ENCODE results near the gene RBM19.

RBM19 gene

GRCh38 chr12:113847856-113848255, 118.3 kb downstream of the RBM19 start:
- Mint-ChIP-seq H3K27me3 (no peaks in the 10 kb centered on the region), H3K4me1 (ENCODE audit: low read depth) (no peaks in the 10 kb centered on the region), H3K27ac (no peak overlapping the region), H3K9me3 (ENCODE audit: low read depth) (no peaks in the 10 kb centered on the region), H3K36me3 (peaks cover 3% of the 10 kb centered on the region), H3K4me3 (no peak overlapping the region)

GRCh38 chr12:113846883-113847755, 119.0 kb downstream of the RBM19 start:
- no peak overlapping the region for H3K27ac Mint-ChIP-seq
- H3K27me3 Mint-ChIP-seq = no peaks in the 10 kb centered on the region
- H3K4me1 Mint-ChIP-seq (ENCODE audit: low read depth) = peaks cover 3% of the 10 kb centered on the region
- H3K4me3 Mint-ChIP-seq = no peak overlapping the region
- peaks cover 8% of the 10 kb centered on the region for H3K36me3 Mint-ChIP-seq
- H3K9me3 Mint-ChIP-seq (ENCODE audit: low read depth) = no peaks in the 10 kb centered on the region

DNA sequence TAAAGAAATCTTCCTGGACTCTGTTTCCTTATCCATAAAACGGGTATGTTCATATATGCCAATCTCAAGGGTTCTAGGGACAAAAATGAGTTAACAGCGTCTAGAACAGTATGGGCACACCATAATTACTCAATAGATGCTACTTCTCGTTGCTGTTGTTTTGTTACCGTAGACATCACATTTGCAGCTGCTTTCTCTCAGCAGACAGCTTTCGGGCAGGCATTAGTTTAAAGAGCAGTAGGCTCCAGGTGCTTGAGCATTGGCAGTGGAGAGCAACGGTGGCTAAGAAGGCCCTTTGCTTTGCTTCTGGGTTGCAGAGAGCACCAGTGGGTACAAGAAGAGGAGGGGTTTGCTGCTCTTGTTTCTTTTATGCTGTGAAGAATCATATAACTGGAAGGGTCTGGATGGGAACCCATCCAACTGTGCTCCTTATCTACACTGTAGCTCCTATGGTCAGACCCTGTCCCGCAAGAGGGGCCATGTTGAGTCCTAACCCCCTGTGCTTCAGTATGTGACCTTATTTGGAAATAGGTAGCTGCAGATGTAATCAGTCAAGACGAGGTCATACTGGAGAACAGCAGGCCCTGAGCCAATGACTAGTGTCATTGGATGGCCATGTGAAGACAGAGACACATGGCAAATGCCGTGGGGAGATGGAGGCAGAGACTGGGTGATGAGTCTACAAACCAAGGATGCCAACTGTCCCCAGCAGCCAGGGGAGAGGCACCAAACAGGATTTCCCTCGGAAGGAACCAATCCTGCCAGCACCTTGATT, 120.0 kb downstream of the RBM19 start:
- Mint-ChIP-seq H3K4me3 (no peak overlapping the region), H3K27ac (no peak overlapping the region), H3K27me3 (no peaks in the 10 kb centered on the region), H3K36me3 (peaks cover 8% of the 10 kb centered on the region), H3K9me3 (ENCODE audit: low read depth) (no peaks in the 10 kb centered on the region), H3K4me1 (ENCODE audit: low read depth) (peaks cover 3% of the 10 kb centered on the region)

DNA sequence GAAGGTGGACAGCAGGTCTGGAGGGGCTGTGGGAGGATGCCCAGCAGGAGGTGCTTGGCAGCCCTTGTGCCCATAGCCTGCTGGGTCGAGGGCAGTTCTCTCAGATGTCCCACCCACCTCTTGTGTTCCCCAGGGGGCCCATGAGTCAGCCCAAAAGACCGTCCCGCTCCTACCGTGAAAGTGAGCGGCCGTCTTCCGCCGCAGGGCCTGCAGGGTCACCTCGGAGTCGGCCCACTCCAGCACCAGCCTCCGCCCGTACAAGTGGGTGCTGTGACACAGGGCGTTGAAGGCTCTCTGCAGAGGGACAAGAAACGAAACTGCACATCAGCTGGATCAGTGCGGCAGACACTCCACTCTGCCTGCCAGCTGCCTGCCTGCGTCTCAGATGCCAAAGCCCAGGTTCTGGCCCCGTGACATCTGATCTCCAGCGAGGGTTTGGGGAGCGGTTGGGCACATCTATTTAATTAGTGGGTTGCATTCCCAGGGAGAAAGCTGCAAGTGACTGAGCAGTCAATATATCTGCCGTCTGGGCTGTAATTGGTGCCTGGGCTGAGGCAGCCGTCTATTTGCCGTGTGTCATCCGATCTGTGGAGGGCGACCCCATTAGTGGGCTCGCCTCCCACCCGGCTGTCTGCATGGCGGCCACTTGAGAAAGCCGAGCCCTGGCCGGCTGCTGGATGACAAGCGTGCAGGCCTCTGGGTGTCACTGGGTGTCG, 121.5 kb downstream of the RBM19 start:
- H3K9me3 Mint-ChIP-seq (ENCODE audit: low read depth) = no peaks in the 10 kb centered on the region
- H3K4me3 Mint-ChIP-seq = no peak overlapping the region
- H3K36me3 Mint-ChIP-seq = peaks cover 8% of the 10 kb centered on the region
- H3K27me3 Mint-ChIP-seq = no peaks in the 10 kb centered on the region
- peaks cover 11% of the 10 kb centered on the region for H3K4me1 Mint-ChIP-seq (ENCODE audit: low read depth)
- no peak overlapping the region for H3K27ac Mint-ChIP-seq

DNA sequence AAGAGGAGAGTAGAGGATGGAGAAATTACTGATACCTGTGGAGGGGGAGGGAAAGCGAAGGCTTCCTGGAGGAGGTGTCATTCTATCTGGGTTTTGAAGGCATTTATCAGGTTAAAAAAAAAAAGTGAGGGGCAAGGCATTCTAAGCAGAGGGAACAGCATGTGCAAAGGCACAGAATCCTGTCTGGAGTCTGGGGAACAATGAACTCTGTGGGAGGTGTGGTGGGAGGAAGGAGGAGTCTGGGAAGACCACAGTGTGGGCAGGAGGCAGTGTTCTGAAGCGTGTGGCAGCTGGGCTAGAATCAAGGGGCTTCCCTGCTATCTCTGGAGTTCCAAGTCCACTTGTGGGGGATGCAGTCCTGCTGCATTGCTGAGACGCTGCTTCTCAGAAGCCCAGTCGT, 123.4 kb downstream of the RBM19 start:
- Mint-ChIP-seq H3K4me3 (no peak overlapping the region), H3K27me3 (no peaks in the 10 kb centered on the region), H3K36me3 (peaks cover 8% of the 10 kb centered on the region), H3K27ac (no peak overlapping the region), H3K4me1 (ENCODE audit: low read depth) (peaks cover 16% of the 10 kb centered on the region), H3K9me3 (ENCODE audit: low read depth) (no peaks in the 10 kb centered on the region)

GRCh38 chr12:113841786-113842185, 124.3 kb downstream of the RBM19 start:
- Mint-ChIP-seq H3K4me3 (no peak overlapping the region), H3K27ac (no peak overlapping the region), H3K36me3 (peaks cover 8% of the 10 kb centered on the region), H3K27me3 (no peaks in the 10 kb centered on the region), H3K9me3 (ENCODE audit: low read depth) (no peaks in the 10 kb centered on the region), H3K4me1 (ENCODE audit: low read depth) (peaks cover 16% of the 10 kb centered on the region)

- H3K27me3 Mint-ChIP-seq = no peaks in the 10 kb centered on the region
- peaks cover 8% of the 10 kb centered on the region for H3K36me3 Mint-ChIP-seq
- H3K4me3 Mint-ChIP-seq = no peak overlapping the region
- peaks cover 16% of the 10 kb centered on the region for H3K4me1 Mint-ChIP-seq (ENCODE audit: low read depth)
- H3K27ac Mint-ChIP-seq = no peak overlapping the region
- no peaks in the 10 kb centered on the region for H3K9me3 Mint-ChIP-seq (ENCODE audit: low read depth)
Observed at GRCh38 chr12:113840401-113841042, 125.6 kb downstream of the RBM19 start.

DNA sequence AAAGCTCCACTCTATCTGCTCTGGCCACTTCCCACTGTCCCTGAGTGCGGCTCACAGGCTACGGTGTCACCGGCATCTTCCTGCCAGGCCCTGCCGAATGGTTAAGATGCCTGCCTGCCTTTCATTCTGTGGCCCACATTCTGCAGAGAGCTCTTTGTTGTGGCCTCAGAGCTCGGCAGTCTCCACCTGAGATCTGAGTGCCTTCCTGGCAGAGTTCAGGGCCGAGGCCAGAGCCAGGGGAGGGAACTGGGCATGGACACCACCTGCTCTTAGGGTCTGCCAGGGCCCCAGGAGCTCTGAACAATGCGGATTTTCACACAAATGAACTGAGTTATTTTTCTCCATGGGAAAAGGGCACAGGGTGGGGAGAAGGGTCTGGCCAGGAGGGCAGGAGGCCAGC, 127.2 kb downstream of the RBM19 start:
- no peaks in the 10 kb centered on the region for H3K27me3 Mint-ChIP-seq
- peaks cover 11% of the 10 kb centered on the region for H3K36me3 Mint-ChIP-seq
- peaks cover 16% of the 10 kb centered on the region for H3K4me1 Mint-ChIP-seq (ENCODE audit: low read depth)
- H3K4me3 Mint-ChIP-seq = no peak overlapping the region
- H3K27ac Mint-ChIP-seq = peak overlapping the region; percentile 28
- H3K9me3 Mint-ChIP-seq (ENCODE audit: low read depth) = no peaks in the 10 kb centered on the region

DNA sequence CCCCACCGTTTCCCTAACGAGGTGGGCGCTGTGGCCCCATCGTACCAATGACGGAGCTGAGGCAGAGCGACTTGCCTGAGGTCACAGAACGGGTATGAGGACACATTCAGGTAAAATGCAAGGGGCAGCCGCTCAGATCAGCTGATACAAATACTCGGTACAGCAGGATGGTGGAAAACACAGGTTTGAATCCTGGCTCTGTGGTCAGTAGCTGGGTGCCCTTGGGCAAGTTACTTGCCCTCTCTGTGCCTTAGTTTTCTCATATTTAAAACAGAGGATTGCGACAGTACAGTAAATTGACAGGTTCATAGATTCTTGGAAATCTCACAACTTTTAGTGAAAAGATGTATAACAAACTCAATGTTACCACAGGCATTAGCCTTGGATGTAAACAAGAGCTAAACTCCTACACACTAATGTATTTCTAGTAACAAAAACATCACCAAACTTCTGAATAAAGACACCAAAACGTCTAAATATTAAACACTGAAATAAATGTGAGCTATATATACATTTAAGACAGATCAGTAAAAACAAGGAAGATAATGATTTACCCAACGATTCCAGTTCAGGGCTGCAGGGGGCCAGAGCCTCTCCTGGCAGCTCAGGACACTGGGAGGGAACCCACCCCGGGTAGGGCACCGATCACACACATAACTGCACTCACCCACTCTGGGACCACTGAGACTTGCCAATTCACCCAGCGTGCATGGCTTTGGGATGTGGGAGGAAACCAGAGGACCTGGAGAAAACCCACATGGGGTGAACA, 128.4 kb downstream of the RBM19 start:
- H3K27ac Mint-ChIP-seq = no peak overlapping the region
- H3K27me3 Mint-ChIP-seq = no peaks in the 10 kb centered on the region
- no peaks in the 10 kb centered on the region for H3K9me3 Mint-ChIP-seq (ENCODE audit: low read depth)
- H3K4me1 Mint-ChIP-seq (ENCODE audit: low read depth) = peaks cover 16% of the 10 kb centered on the region
- peaks cover 10% of the 10 kb centered on the region for H3K36me3 Mint-ChIP-seq
- H3K4me3 Mint-ChIP-seq = no peak overlapping the region

GRCh38 chr12:113837084-113837483, 129.0 kb downstream of the RBM19 start:
- Mint-ChIP-seq H3K36me3 (peaks cover 6% of the 10 kb centered on the region), H3K4me1 (ENCODE audit: low read depth) (peaks cover 13% of the 10 kb centered on the region), H3K27me3 (no peaks in the 10 kb centered on the region), H3K4me3 (no peak overlapping the region), H3K9me3 (ENCODE audit: low read depth) (no peaks in the 10 kb centered on the region), H3K27ac (no peak overlapping the region)

- H3K4me3 Mint-ChIP-seq = no peak overlapping the region
- no peaks in the 10 kb centered on the region for H3K9me3 Mint-ChIP-seq (ENCODE audit: low read depth)
- H3K36me3 Mint-ChIP-seq = peaks cover 6% of the 10 kb centered on the region
- peaks cover 12% of the 10 kb centered on the region for H3K4me1 Mint-ChIP-seq (ENCODE audit: low read depth)
- H3K27me3 Mint-ChIP-seq = no peaks in the 10 kb centered on the region
- no peak overlapping the region for H3K27ac Mint-ChIP-seq
Observed at GRCh38 chr12:113835896-113836295, 130.2 kb downstream of the RBM19 start.

- Mint-ChIP-seq H3K27me3 (no peaks in the 10 kb centered on the region), H3K9me3 (ENCODE audit: low read depth) (no peaks in the 10 kb centered on the region), H3K27ac (no peak overlapping the region), H3K4me3 (no peak overlapping the region), H3K36me3 (peaks cover 7% of the 10 kb centered on the region), H3K4me1 (ENCODE audit: low read depth) (peaks cover 11% of the 10 kb centered on the region)
Observed at GRCh38 chr12:113835433-113835832, 130.7 kb downstream of the RBM19 start.

DNA sequence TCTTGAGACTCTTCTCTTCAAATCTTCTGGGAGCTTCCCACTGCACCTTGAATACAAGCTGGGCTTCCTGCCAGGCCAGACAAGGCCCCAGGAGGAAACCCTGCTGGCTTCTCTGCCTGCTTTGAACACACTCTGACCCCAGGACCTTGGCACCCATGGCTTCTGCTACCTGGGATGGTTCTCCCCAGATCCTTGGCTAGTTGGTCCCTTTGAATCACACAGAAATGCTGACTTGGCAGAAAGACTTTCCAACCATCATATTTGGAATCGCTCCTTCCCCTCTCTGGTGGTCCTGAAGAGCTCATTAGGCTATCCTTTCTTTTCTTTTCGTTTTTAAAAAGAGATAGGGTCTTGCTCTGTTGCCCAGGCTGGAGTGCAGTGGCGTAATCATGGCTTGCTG, 132.7 kb downstream of the RBM19 start:
- Mint-ChIP-seq H3K27ac (no peak overlapping the region), H3K4me3 (no peak overlapping the region), H3K4me1 (ENCODE audit: low read depth) (no peaks in the 10 kb centered on the region), H3K36me3 (peaks cover 7% of the 10 kb centered on the region), H3K27me3 (no peaks in the 10 kb centered on the region), H3K9me3 (ENCODE audit: low read depth) (no peaks in the 10 kb centered on the region)

GRCh38 chr12:113831476-113831875, 134.6 kb downstream of the RBM19 start:
- Mint-ChIP-seq H3K27me3 (no peaks in the 10 kb centered on the region), H3K9me3 (ENCODE audit: low read depth) (no peaks in the 10 kb centered on the region), H3K4me1 (ENCODE audit: low read depth) (no peaks in the 10 kb centered on the region), H3K27ac (no peak overlapping the region), H3K4me3 (no peak overlapping the region), H3K36me3 (peaks cover 7% of the 10 kb centered on the region)
